ENCODE data around the gene MUL1. TPM values are rescaled to one million over a fixed set of nuclear protein-coding genes. Genes with fewer than 3 reads are reported as not detected.

MUL1 gene
- total RNA-seq, 1 experiment from 2014 or later, result 24.7 TPM

GRCh38 chr1:20530306-20530705, 22.4 kb upstream of the MUL1 start:
- H3K4me3 ChIP-seq (replicated peaks in 1 of 2; ENCODE audit: low read depth in 1 of 2, low read length in 2 of 2), result no peak overlapping the region
- peaks cover 15% of the 10 kb centered on the region; the same call in 1 of the 2 replicates for H3K27me3 ChIP-seq (ENCODE audit: insufficient read depth, low read length)
- no TSS peak for BruUV-seq (replicated peaks)
- H3K79me2 ChIP-seq (ENCODE audit: insufficient read depth, low read length), result no peaks in the 10 kb centered on the region
- H3K9me3 ChIP-seq (ENCODE audit: control insufficient read depth in 1 of 2, insufficient read depth in 1 of 2, low read depth in 1 of 2, low read length in 2 of 2), result no peaks in the 10 kb centered on the region
- RAD21 ChIA-PET (ENCODE audit: low non-redundant PET in 1 of 2, low total read pairs in 2 of 2, uncharacterized antibody in 2 of 2, unreplicated experiment in 2 of 2), result no interaction called here
- no peak for ATAC-seq
- no peaks in the 10 kb centered on the region for H4K20me1 ChIP-seq (ENCODE audit: insufficient read depth)
- POLR2A ChIA-PET, result no interaction called here
- H3K36me3 ChIP-seq (ENCODE audit: control insufficient read depth in 1 of 2, insufficient read depth in 2 of 2, low read length in 2 of 2), result no peaks in the 10 kb centered on the region
- H3K9ac ChIP-seq (ENCODE audit: low read length), result no peak overlapping the region
- CTCF ChIA-PET, result interaction anchor here (0.6 kb wide), 1 partner anchor 841 kb away, joined by 3 read pairs; no protein-coding TSS in a partner anchor
- no peaks in the 10 kb centered on the region for H3K4me1 ChIP-seq (ENCODE audit: control insufficient read depth in 1 of 2, insufficient read depth in 2 of 2, low read length in 2 of 2)
- no peaks in the 10 kb centered on the region for H3K9me2 ChIP-seq (ENCODE audit: insufficient read depth)
- TF ChIP-seq SRF (IDR thresholded peaks at IDR 0.05; ENCODE audit: low read depth) (no peak), FOSL1 (IDR thresholded peaks at IDR 0.05; ENCODE audit: low read depth) (no peak), POLR2AphosphoS5 (IDR thresholded peaks at IDR 0.05; ENCODE audit: low read depth, low read length) (no peak), CBX3 (IDR thresholded peaks at IDR 0.05; ENCODE audit: low read depth) (no peak), SIN3A (IDR thresholded peaks at IDR 0.05; ENCODE audit: low read depth) (no peak), ZBTB33 (IDR thresholded peaks at IDR 0.05; ENCODE audit: extremely low read depth, insufficient replicate concordance, low read length) (no peak)
- TF ChIP-seq, protein P1, sequence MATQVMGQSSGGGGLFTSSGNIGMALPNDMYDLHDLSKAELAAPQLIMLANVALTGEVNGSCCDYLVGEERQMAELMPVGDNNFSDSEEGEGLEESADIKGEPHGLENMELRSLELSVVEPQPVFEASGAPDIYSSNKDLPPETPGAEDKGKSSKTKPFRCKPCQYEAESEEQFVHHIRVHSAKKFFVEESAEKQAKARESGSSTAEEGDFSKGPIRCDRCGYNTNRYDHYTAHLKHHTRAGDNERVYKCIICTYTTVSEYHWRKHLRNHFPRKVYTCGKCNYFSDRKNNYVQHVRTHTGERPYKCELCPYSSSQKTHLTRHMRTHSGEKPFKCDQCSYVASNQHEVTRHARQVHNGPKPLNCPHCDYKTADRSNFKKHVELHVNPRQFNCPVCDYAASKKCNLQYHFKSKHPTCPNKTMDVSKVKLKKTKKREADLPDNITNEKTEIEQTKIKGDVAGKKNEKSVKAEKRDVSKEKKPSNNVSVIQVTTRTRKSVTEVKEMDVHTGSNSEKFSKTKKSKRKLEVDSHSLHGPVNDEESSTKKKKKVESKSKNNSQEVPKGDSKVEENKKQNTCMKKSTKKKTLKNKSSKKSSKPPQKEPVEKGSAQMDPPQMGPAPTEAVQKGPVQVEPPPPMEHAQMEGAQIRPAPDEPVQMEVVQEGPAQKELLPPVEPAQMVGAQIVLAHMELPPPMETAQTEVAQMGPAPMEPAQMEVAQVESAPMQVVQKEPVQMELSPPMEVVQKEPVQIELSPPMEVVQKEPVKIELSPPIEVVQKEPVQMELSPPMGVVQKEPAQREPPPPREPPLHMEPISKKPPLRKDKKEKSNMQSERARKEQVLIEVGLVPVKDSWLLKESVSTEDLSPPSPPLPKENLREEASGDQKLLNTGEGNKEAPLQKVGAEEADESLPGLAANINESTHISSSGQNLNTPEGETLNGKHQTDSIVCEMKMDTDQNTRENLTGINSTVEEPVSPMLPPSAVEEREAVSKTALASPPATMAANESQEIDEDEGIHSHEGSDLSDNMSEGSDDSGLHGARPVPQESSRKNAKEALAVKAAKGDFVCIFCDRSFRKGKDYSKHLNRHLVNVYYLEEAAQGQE (IDR thresholded peaks at IDR 0.05; ENCODE audit: low read depth), result no peak
- no peak for DNase-seq (ENCODE audit: low read depth, low spot score)
- H3K4me2 ChIP-seq (ENCODE audit: low read length), result no peak overlapping the region
- intact Hi-C loops (cut with micrococcal nuclease), result no loop called here
- H3K27ac ChIP-seq (ENCODE audit: low read depth, low read length), result no peak overlapping the region
- no peak overlapping the region for H2AFZ ChIP-seq (ENCODE audit: low read depth, low read length, poor library complexity, severe bottlenecking)
